Vagina (tissue), 2 donors: ENCODE results near the gene FBXO4. TPM values are rescaled to one million over a fixed set of nuclear protein-coding genes. Genes with fewer than 3 reads are reported as not detected.

Experiments used
- DNase-seq, 2 donors: peaks; one replicate each; pipeline ENCODE4 v3.0.0-alpha.2; 2017; ENCODE audit errors: extremely low spot score in 2 of 2
- H3K27ac ChIP-seq: fragments of 200-600 bp; sonication (generic); one replicate; pipeline ENCODE4 v1.5.1; 2019
- H3K27me3 ChIP-seq: fragments of 200-600 bp; sonication (generic); one replicate; pipeline ENCODE4 v1.5.1; 2019
- H3K36me3 ChIP-seq, 2 donors: fragments of 200-600 bp; sonication (generic); one replicate each; pipeline ENCODE4 v1.5.1; 2017 to 2019
- H3K4me1 ChIP-seq: fragments of 200-600 bp; sonication (generic); one replicate; pipeline ENCODE4 v1.5.1; 2019
- H3K4me3 ChIP-seq, 2 donors: fragments of 200-600 bp; sonication (generic); 1 replicate in 1 of 2; 2 replicates in 1 of 2; pipeline ENCODE4 v1.5.1; 2016 to 2019
- H3K9me3 ChIP-seq: fragments of 200-600 bp; sonication (generic); one replicate; pipeline ENCODE4 v1.5.1; 2019
- CTCF ChIP-seq, 3 experiments: fragments of 450-650 bp in 2 of 3; fragments of 200-600 bp in 1 of 3; sonication (generic) in 1 of 3; IDR thresholded peaks; one replicate each; pipeline ENCODE4 v1.5.1; 2017 to 2019; ENCODE audit warnings: antibody characterized with exemption in 3 of 3, mild to moderate bottlenecking in 2 of 3, moderate library complexity in 2 of 3
- POLR2A ChIP-seq, 2 donors: fragments of 450-650 bp; IDR thresholded peaks; one replicate each; pipeline ENCODE4 v1.6.1; 2017; ENCODE audit warnings: antibody characterized with exemption in 2 of 2, mild to moderate bottlenecking in 2 of 2, moderate library complexity in 2 of 2
- POLR2AphosphoS5 ChIP-seq, 2 donors: sonication (generic); formaldehyde crosslinking; IDR thresholded peaks; one replicate each; pipeline ENCODE4 v1.9.0; 2017; ENCODE audit warnings: antibody characterized with exemption in 2 of 2, mild to moderate bottlenecking in 2 of 2, low read depth in 1 of 2; ENCODE audit not compliant: insufficient read depth in 1 of 2
- intact Hi-C: fragments of 100-400 bp; cut with DNase I; formaldehyde crosslinking; loops from one replicate; pipeline ENCODE4 v1.15.1; 2023
- small RNA-seq: library from RNA; depleted of rRNA; stranded (forward); fragments of <200 nt; gene quantifications from one replicate; pipeline ENCODE3, GENCODE V24; 2016
- total RNA-seq: library from RNA; depleted of rRNA; stranded (reverse); fragments of >200 nt; gene quantifications from one replicate; pipeline ENCODE4 v1.2.3, GENCODE V29; 2016

The FBXO4 gene
- total RNA-seq, 1 donor from 2014 or later, result 7.1 TPM

DNA sequence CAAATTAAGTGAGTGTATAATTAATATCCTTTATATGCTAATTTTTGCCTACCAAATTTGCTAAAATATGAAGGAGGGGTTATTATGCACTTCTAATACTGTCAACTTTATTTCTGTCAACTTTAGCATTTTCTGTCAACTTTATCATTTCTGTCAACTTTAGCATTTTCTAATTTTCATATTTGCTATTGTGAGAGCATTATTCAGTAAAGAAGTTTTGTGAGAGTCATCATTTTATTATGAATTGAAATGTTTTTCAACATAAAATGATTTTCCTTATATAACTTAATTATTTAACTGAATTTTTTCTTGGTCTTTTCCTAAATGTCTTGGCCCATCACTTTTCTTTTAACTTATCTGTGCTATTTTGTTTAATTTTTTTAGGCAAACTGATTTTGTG lies 58.2 kb downstream of the FBXO4 start:
- intact Hi-C loops, result no loop called here
- TF ChIP-seq POLR2AphosphoS5 (IDR thresholded peaks at IDR 0.05; ENCODE audit: insufficient read depth in 1 of 2, low read depth in 1 of 2), result no peak
- TF ChIP-seq CTCF (IDR thresholded peaks at IDR 0.05), result no peak
- no peak for TF ChIP-seq POLR2A (IDR thresholded peaks at IDR 0.05)
- no peaks in the 10 kb centered on the region for H3K9me3 ChIP-seq
- no peaks in the 10 kb centered on the region for H3K27me3 ChIP-seq
- H3K36me3 ChIP-seq, result no peaks in the 10 kb centered on the region
- H3K4me1 ChIP-seq, result peaks cover 4% of the 10 kb centered on the region
- DNase-seq, result no peak
- H3K4me3 ChIP-seq, result no peak overlapping the region
- H3K27ac ChIP-seq, result no peak overlapping the region

DNA sequence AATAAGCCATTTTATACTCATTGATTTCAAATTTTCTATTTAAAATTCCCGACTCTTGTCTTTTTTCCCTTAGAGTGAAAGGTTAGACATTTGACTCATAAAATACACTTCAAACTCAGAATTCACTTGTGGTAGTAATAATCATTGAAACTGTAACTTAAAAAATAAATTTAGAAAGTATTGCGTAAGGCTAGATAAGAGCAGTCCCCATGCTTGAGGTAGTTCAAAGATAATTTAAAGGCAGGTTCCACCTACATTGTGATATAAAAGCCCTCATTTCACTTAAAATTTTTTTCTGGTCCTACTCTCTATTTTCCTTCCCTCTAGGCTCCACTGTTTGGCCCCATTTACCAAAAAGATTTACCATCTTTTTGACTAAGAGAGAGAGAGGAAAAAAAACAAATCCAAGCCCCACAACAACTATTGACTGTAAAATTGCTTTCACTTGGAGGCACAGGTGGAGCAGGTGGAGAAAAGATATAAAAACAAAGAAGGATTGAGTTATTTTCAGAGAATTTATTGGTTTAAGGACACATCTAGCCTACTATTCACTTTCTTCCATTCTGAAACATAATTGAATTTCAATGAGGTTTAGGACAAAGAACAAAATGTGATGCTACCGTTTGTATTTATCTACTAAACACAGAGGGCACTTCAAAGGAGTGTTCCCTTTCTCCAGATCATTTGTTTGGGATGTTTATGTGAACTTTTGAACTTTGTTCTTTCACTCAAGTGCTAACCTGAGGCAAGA lies 61.0 kb downstream of the FBXO4 start:
- Histone ChIP-seq H3K36me3 (no peaks in the 10 kb centered on the region), H3K27me3 (no peaks in the 10 kb centered on the region), H3K27ac (no peak overlapping the region), H3K4me3 (no peak overlapping the region), H3K9me3 (no peaks in the 10 kb centered on the region), H3K4me1 (no peaks in the 10 kb centered on the region)
- TF ChIP-seq POLR2AphosphoS5 (IDR thresholded peaks at IDR 0.05; ENCODE audit: insufficient read depth in 1 of 2, low read depth in 1 of 2) (no peak), POLR2A (IDR thresholded peaks at IDR 0.05) (no peak), CTCF (IDR thresholded peaks at IDR 0.05) (no peak)
- DNase-seq, result no peak
- intact Hi-C loops, result no loop called here

Small RNA genes lying within 50 kb of the gene (small RNA-seq; reads per million reads assigned to genes)
- not detected for gene RF00019

Other genes with a start within 250 kb of the FBXO4 start
- gene OXCT1, start 54.9 kb upstream of the FBXO4 start, total RNA-seq, result 15.5 TPM
- 10.3 TPM for gene RIMOC1, start 20.9 kb upstream of the FBXO4 start, total RNA-seq